Hematopoietic multipotent progenitor cell (in vitro differentiated cells): ENCODE data around the gene SORL1. TPM values are rescaled to one million over a fixed set of nuclear protein-coding genes. Genes with fewer than 3 reads are reported as not detected.
"Not testable (repeated sequence)": the region's sequence is repeated elsewhere in the genome, so short reads cannot be mapped to it uniquely, and the experiment has no call there.

ENCODE experiments used
- DNase-seq, 3 donors: peaks; one replicate each; pipeline ENCODE4 v3.0.0-alpha.2; 2011 to 2015; ENCODE audit warnings: low read depth in 2 of 3, low spot score in 2 of 3
- total RNA-seq: library from RNA; depleted of rRNA; stranded (reverse); fragments of >200 nt; gene quantifications from one replicate; pipeline ENCODE4 v1.2.3, GENCODE V29; 2012

The SORL1 gene
- total RNA-seq, 1 donor, result 260 TPM

DNA sequence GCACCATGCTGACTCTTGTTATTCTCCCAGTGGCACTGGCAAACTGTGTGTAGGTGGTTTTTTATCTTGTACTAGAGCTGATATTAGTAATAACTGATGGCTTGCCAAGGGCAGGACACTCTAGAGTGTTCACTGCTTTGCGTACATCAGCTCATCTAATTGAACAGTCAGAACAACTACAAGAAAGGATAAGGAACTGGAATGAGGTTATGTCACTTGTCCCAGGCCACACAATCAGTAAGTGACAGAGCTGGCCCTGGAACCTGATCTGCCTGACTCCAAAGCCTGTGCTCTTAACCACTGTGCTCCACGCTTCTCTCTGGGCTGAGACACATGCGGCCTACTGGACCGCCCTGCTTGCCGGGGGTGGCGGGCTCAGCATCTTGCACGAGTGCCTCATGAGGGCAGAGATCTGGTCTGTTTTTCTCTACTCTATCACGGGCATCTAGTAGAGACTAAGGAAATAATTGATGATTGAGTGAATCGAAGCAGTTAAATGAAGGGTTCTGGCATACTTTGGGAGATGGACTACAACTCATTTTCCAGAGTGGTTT is 156.5 kb downstream of the SORL1 start:
- no peak for DNase-seq

DNA sequence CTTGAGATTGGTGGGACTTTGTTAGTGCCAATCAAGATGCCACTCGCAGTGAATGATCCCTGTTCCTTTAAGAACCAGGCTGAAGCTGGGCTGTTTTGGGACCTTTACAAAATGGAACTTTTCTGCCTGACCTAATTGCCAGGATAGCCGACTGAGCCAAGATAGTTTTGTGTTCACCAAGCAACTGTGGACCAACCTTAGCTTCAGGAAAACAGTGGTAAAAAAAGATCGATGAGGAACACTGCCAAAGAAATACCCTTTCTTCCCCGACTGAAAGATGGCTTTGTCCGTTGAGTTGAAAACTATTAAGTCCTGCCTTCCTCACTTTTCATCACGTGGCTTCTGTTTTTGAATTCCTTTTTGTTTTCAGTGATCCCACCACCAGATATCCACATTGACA is 158.6 kb downstream of the SORL1 start:
- DNase-seq, result no peak

DNA sequence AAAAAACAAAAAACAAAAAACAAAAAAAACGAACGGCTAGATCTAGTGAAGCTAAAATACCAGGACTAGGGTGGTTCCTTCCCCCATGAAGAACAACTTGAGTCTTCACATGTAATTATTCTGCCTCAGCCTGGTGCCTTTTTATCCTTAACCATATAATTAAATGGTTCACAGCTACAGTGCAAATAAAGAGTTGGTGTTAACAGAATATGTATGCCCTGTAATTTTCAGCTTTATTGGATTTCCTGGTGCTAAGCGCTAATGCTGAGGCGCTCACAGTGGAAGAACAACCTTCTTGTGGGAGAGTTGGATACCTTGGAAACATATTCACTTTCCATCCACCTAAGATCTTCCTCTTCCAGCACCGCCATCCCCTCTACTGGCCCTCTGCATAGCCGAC is 159.1 kb downstream of the SORL1 start:
- no peak for DNase-seq

DNA sequence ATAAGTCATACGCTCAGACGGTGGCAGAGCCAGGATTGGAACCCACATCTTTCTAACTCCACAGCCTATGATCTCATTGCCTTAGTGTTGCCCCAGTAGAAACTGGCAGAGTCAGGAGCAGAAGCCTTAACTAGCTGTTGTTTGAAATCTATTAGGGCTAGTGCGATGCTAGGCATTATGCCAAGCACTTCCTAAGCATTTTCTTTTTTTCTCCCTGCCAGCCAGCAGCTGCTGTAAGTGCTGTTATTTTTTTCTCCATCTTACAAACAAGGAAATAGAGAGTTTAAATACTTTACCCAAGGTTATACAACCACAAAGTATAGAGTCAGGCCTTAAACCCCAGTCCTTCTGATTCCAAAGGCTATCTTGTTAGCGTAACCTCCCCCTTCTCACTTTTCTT is 161.6 kb downstream of the SORL1 start:
- no peak for DNase-seq

DNA sequence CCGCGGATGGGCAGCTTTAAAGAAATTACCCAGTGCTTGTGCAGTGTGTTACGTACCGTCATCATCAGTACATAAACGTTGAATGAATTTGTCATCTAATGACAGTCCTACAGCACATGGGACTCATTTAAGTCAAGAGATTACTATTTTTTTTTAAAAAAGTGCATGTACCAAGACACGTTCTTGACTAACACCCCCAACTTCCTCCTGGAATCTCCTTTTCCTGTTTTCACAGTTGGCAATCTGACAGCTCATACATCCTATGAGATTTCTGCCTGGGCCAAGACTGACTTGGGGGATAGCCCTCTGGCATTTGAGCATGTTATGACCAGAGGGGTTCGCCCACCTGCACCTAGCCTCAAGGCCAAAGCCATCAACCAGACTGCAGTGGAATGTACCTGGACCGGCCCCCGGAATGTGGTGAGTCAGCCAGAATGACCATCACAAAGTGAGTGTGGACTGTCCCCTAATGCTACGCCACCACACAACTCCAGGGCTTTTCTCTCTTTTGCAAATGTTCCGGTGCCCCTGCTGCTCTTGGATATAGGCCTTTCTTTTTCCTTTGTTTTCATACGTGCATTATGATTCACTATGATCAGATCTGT is 162.6 kb downstream of the SORL1 start:
- DNase-seq, result no peak

DNA sequence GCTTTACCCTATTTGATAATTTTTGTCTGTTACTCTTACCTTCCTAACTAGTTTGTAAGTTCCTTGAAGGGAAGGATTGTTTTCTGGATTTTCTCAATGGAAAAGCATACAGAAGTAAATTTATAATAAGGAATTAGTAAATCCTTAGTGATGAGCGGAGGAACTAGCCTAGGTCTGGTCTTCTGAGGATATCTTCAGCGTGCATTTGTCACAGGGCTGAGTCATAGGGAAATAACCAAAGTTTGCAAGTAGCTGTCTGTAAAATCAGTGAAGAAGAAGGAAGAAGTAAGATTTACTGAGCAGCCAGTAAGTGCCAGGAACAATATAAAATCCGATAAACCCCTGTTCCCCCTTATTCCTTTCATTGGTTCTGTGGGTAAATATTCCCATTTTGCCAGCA is 163.4 kb downstream of the SORL1 start:
- no peak for DNase-seq

DNA sequence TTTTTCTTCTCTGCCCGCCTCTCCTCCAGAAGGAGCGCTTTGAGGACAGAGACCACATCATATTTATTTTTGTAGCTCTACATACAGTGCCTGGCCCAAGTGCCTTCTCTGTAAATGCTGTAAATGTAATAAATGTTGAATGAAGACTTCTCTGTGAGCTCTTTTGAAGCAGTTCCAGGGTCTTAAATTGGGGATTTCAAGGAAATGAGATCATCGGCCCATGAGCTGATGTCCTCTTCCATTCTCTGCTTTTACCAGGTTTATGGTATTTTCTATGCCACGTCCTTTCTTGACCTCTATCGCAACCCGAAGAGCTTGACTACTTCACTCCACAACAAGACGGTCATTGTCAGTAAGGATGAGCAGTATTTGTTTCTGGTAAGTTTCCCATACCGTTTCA is 166.4 kb downstream of the SORL1 start:
- no peak for DNase-seq

DNA sequence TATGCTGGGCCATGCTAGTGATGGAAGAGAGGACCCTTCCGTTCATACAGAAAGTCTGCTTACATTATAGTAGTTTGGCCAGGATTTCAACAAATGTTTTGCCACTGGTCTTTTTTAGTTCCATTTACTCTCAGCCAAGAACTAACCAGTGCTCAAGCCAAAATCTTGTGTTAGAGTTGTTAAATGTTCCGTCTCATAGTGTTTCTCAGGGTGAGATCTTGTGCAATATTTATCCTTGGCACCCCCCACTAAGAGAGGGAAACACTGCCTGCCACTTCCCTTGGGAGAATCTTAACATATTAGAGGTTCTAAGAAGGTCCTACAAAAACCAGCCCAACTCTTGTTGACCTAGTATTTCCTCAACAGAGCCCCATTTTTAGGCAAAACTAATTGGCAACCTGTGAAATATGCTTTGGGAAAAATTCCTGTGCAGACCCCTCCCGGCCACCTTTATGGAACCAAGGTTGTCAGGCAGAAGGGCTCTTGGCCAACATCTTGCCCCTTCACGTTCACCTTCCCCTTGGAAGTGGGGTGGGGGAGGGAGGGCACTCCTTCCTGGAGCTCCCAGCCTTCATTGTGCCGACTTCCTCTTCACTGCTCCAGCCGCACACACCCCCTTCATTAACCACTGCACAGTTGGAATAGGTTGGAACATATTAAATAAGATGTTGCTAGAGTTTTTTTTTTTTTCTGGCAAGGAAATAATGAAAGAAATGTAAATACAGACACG is 173.8 kb downstream of the SORL1 start:
- DNase-seq, result no peak

DNA sequence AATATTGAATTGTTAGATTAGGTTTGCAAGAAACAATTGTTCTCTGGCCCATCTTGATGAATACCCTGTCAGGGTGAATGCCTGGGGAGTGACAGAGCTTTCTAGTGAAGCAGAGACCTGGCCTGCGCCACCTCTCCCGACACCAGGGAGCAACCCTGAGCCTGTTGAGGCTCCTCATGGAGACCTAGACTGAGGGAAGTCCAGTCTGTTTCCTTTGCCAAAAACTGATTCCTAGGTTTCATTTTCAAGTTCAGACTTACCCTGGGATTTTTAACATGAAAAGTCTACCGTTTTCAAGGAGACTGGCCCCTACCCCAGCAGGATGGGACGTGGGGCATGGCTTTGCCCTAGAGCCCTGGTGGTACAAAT is 174.4 kb downstream of the SORL1 start:
- DNase-seq, result no peak

DNA sequence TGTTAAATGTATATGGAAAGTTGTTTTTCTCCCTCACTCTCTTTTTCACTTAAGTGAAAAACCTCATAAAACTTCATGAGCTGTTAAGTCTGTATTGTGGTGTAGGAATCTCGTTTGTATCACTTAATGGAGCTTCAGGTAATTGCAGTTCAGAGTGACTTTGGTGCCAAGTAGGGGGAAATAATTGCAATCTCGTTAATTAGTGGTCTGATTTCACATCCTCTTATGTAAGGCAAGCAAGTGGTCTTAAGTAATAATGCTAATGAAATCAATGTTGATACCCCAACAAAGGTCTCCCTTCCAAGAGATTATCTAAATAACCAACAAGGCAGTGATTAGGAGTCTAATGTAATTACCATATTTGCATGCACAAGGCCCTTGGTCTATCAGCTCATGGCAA is 174.9 kb downstream of the SORL1 start:
- DNase-seq, result no peak

DNA sequence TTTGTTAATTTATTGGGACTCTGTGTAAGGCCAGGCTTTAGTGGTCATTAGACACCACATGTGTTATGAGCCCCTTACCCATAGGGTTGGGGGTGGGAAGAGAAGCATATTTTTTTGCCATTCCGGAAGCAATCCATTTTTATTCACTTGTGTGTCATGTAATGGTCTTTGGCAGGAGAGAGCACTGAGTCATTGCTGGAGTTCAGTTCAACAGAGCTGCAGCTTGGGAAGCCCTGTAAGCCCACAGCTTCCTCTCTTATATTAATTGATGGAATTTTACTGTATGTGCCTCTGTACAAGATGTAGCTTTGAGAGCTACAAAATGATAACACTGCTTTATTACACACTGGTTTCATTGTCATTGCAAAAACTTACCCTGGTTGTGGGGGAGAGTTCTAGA is 177.9 kb downstream of the SORL1 start:
- DNase-seq, result no peak

DNA sequence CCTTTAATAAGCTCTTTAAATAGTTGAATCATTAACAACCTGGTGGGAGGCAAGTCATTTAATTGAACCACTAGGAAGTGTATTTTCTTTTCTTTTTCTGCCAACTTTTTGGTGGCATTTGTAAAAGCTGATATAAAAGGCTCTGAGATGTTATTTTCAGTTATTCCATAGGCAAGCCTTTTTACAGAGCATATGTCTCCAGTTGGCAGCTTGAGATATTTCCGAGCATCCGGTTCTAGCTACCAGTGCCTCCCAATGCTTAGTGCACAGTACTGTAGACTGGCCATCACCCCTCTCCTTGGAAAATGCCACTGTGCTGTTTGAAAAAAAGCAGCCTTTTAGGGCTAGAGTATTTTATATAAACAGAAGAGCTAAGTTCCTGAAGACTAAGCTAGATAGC is 179.3 kb downstream of the SORL1 start:
- no peak for DNase-seq

DNA sequence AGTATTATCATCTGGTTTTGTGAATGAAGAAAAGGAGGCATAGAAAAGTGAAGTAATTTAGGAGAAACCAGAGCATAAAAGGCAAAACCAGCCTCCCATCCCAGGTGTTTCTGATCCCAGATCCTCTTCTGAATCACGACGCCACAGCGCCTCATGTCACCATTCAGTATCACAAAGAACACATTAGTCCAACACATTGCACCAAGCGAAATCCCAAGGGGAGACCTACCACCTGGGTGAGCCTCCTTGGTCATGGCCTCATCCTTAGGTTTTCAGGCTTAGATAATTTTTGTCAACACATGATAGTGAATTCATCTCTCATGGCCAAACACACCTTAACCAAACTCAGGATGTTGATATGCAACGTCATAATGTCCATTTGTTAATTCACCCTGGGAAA is 182.2 kb downstream of the SORL1 start:
- DNase-seq, result no peak

DNA sequence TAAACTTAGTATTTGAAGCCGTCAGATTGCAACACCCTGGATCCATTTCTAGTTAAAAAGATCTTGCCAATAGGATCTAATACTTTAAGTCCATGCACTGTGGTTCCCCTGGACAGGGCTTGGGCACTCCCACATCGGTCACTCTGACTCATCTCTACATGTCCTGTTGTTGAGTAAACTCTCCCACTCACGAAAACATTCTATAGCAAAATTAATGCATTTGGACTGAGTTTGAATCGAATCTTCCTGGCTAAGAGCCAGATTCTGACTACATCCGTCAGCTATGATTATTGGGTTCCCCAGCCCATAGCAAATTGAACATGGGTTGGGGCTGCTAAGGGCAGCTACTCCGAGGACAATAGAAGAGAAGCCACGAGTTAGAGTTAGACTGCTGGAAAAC is 182.8 kb downstream of the SORL1 start:
- no peak for DNase-seq

DNA sequence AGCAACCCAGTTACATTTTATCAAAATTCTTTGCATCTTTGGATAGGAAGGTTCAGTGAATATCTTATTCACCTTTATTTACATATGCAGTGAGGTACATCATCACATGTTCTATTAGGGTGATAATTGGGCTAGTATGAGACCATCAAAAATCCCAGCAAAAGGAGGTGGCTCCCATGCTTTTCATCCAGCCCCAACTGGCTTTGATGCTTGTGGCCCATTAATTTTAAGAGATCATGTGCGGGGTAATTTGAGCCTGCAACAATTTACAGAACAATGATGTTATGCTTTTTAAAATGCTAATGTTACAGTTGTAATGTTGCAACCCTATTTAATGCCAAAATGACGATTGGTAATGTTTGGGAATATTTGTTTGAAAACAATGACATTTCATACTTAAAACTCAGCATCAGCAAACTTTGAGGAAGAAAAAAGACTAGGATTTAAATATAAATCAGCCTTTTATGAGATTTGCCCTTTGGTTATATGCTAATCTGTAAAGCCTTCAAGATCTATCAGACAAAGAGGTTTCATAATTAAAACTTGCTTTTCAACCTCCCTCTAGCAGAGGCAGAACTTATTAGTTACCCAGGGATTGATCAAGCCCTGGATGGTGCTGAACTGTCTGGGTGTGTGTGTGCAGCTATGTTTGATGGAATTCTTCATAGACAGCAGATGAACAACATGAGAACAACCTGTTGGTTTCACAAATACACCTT is 184.1 kb downstream of the SORL1 start:
- DNase-seq, result no peak

DNA sequence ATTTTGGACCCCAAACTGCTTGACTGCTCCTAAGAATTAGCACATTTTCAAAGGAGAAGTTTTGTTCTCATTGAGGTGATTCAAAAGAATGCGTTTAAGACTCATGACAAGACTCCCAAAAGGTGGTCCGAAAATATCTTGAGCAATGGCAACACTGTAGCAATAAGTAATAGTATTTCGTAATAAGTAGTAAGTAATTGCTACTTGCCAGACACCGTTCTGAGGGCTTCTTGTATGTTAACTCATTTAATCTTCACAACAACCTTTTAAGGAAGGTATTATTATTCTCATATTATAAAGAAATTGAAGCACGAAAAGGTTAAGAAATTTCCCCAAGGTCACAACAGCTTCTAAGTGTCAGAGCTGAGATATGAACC is 184.7 kb downstream of the SORL1 start:
- no peak for DNase-seq

DNA sequence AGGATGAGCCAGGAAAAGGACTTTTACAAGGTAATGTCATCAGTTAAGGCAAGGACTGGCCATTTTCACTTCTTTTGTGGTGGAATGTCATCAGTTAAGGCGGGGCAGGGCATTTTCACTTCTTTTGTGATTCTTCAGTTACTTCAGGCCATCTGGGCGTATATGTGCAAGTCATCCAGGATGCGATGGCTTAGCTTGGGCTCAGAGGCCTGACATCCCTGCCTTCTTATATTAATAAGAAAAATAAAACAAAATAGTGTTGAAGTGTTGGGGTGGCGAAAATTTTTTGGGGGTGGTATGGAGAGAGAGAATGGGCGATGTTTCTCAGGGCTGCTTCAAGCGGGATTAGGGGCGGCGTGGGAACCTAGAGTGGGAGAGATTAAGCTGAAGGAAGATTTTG is 185.5 kb downstream of the SORL1 start:
- DNase-seq, result not testable (repeated sequence)

DNA sequence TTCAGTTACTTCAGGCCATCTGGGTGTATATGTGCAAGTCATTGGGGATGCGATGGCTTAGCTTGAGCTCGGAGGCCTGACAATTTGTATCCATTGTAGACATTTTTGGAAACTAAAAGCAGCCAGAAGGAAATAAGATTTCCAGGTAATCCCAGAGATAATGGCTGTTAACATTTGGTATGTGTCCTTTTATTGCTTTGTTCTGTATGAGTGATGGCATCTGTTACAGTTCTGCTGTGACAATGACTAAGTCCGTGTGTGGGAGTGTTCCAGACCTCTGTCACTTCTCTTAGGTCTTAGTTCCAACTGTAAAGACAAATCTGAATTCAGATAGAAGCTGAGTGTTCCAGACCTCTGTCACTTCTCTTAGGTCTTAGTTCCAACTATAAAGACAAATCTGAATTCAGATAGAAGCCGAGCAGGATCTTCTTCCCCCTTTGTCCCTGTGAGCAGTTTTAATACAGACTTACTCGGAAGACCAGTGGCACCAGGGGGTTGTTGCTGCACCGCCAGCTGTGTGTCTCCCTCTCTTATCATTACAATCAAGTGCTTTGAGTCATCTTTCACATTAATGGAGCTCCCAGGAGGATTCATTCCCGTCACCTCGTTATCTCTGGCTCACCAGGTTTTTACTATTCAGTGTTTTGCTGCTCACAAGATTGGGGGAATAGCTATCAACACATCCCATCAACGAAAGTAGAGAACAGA is 191.5 kb downstream of the SORL1 start:
- DNase-seq, result no peak

DNA sequence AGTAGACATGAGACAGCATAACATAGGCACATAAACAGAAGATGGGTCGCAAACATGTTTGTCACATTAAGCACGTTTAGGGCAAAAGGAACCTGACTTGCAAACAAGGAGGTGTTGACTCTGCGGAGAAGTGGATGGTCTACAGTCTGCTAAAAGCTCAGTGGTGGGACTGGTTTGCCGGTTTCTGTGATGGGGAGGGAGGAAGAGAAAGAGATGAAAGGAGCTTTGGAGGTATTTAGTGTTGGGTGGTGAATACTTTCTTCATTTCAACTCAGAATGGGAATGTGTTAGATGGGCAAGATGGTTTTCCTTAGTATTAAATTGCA is 192.0 kb downstream of the SORL1 start:
- DNase-seq, result no peak

DNA sequence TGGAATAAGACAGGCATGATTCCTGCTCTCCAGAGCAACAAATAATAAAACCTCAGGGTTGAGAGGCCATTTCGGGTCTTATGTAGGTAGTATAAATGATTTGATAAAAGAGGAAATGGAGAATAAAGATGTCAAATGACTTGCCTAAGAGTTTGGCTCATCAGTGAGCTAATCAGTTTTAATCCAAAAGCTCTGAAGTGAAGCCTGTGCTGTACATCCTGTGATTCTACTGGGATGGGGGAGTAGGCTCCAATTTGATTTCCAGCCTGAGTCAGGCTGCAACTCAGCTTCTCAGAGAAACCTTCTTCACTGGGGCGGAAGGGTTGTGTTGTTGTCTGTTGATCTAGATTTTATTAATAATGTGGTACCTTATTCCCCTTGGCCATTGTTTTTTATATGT is 192.9 kb downstream of the SORL1 start:
- DNase-seq, result no peak

DNA sequence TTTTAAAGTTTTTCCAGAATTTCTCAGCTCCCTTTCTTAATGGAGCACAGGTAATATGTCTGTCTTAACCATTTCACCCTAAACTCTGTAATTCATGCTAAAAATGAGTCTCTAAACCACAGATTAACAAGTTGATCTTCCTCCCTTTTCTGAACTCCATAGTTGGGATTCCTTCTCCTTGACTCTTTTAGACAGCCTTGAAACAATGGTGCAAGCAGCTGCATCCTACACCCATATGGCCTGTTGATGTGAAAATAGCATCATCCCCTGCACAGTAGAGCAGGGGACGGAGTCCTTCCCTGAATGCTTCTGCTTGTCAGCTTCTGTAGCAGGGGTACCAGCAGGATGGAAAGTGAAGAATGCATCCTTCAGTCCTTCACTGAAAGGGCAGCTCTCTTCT is 193.5 kb downstream of the SORL1 start:
- no peak for DNase-seq

DNA sequence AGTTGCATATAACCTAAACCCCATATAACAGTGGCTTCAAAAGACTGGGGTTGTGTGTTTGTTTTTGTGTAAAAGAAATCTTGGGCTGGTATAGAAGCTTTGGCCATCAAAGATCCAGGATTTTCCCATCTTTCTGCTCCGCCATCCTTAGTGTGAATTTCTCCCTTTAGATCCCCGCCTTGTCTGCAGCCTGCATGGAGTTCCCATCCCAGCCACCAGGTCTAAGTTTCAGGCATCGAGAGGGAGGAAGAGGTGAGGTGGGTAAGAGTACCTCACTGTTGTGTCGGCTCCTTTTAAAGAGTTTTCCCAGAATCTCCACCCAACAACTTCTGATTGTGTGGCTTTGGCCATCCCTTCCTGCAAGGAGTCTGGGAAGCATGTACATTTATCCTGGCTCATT is 196.2 kb downstream of the SORL1 start:
- no peak for DNase-seq
